Fibroblast of peridontal ligament (primary cell): Measurements from ENCODE around the gene ARRB2.

Source experiments
- DNase-seq: peaks from one replicate; pipeline ENCODE4 v3.0.0-alpha.2; 2010; ENCODE audit errors: extremely low read depth

Gene ARRB2

GRCh38 chr17:4725646-4726310 is 15.3 kb downstream of the ARRB2 start:
- DNase-seq, result no peak

GRCh38 chr17:4728124-4728523 is 17.7 kb downstream of the ARRB2 start:
- DNase-seq, result no peak

GRCh38 chr17:4733073-4733531 is 22.7 kb downstream of the ARRB2 start:
- DNase-seq, result no peak

GRCh38 chr17:4734857-4735475 is 24.5 kb downstream of the ARRB2 start:
- DNase-seq, result no peak

- peak; percentile 8 for DNase-seq
Observed at GRCh38 chr17:4735876-4736651, 25.6 kb downstream of the ARRB2 start.

- no peak for DNase-seq
Observed at GRCh38 chr17:4738136-4739121, 28.0 kb downstream of the ARRB2 start.

- peak; percentile 38 for DNase-seq
Observed at GRCh38 chr17:4739122-4740024, 28.9 kb downstream of the ARRB2 start, which contains the start of the genes CXCL16 and ZMYND15. CXCL16 (minus strand) TSS chr17:4739928; CDS start chr17:4739339, 589 bp downstream. ZMYND15 (plus strand) TSS chr17:4739833; CDS start chr17:4740549, 716 bp downstream.

GRCh38 chr17:4740025-4740351 is 29.6 kb downstream of the ARRB2 start:
- no peak for DNase-seq

- no peak for DNase-seq
Observed at GRCh38 chr17:4740584-4740983, 30.2 kb downstream of the ARRB2 start.

GRCh38 chr17:4741544-4741943 is 31.1 kb downstream of the ARRB2 start:
- no peak for DNase-seq

- DNase-seq, result no peak
Observed at GRCh38 chr17:4742133-4742532, 31.7 kb downstream of the ARRB2 start.

GRCh38 chr17:4742629-4743028 is 32.2 kb downstream of the ARRB2 start:
- DNase-seq, result peak; percentile 15

GRCh38 chr17:4743216-4743615 is 32.8 kb downstream of the ARRB2 start:
- no peak for DNase-seq

GRCh38 chr17:4743898-4744297 is 33.5 kb downstream of the ARRB2 start:
- DNase-seq, result no peak

- DNase-seq, result no peak
Observed at GRCh38 chr17:4744999-4745969, 34.9 kb downstream of the ARRB2 start.

- DNase-seq, result no peak
Observed at GRCh38 chr17:4747847-4748246, 37.4 kb downstream of the ARRB2 start.

- no peak for DNase-seq
Observed at GRCh38 chr17:4748686-4749085, 38.3 kb downstream of the ARRB2 start.

GRCh38 chr17:4750606-4751005 is 40.2 kb downstream of the ARRB2 start:
- DNase-seq, result no peak

- DNase-seq, result no peak
Observed at GRCh38 chr17:4751932-4752331, 41.5 kb downstream of the ARRB2 start.
